BJ (cell line): ENCODE measurements around the gene ARHGAP21. TPM values are rescaled to one million over a fixed set of nuclear protein-coding genes. Genes with fewer than 3 reads are reported as not detected.

ENCODE experiments used
- CTCF ChIA-PET: fragments of 350-600 bp; formaldehyde crosslinking; extraction: SDS; loops from one replicate; lab custom pipeline; 2021; ENCODE audit warnings: antibody characterized with exemption, inconsistent platforms; lab: Yijun Ruan, JAX
- POLR2A ChIA-PET: fragments of 300-600 bp; sonication (Branson Sonifier 250); formaldehyde crosslinking; extraction: SDS; loops from one replicate; lab custom pipeline; 2021; ENCODE audit warnings: antibody characterized with exemption; lab: Charles Lee
- DNase-seq: peaks from one replicate; pipeline ENCODE4 v3.0.0-alpha.2; 2011; ENCODE audit warnings: low read depth
- H3K27me3 ChIP-seq: 2 replicates; pipeline ENCODE4 v1.6.0; 2011; ENCODE audit warnings: low read length; ENCODE audit not compliant: control insufficient read depth, insufficient read depth
- H3K36me3 ChIP-seq: 2 replicates; pipeline ENCODE4 v1.5.1; 2011; ENCODE audit warnings: low read length; ENCODE audit not compliant: control insufficient read depth, insufficient read depth
- H3K4me3 ChIP-seq: 2 replicates; pipeline ENCODE4 v1.5.1; 2011; ENCODE audit warnings: low read depth, mild to moderate bottlenecking, control low read depth, low read length
- CTCF ChIP-seq: IDR thresholded peaks from 2 replicates; pipeline ENCODE4 v1.5.1; 2011; ENCODE audit warnings: low read depth, mild to moderate bottlenecking, control low read depth, inconsistent platforms, low read length, moderate library complexity; ENCODE audit not compliant: insufficient read depth
- polyA plus RNA-seq: library from polyadenylated mRNA; depleted of rRNA; stranded (reverse); fragments of >200 nt; gene quantifications from 2 replicates; pipeline ENCODE4 v1.2.3, GENCODE V29; 2011

The ARHGAP21 gene
- polyA plus RNA-seq, 1 experiment = 75.8 TPM

GRCh38 chr10:24552346-24553016, 171.2 kb downstream of the ARHGAP21 start:
- ChIA-PET POLR2A (no interaction called here), CTCF (interaction anchor here (3.3 kb wide), 1 partner anchor 33 kb away, joined by 12 read pairs; no protein-coding TSS in a partner anchor)
- no peak for DNase-seq
- no peaks in the 10 kb centered on the region for H3K36me3 ChIP-seq
- peak; percentile 36; the same call in 1 of the 2 replicates for TF ChIP-seq CTCF
- H3K27me3 ChIP-seq = no peaks in the 10 kb centered on the region
- H3K4me3 ChIP-seq = no peak overlapping the region

- no peak for DNase-seq
- ChIA-PET CTCF (interaction anchor here (3.3 kb wide), 1 partner anchor 32 kb away, joined by 12 read pairs; no protein-coding TSS in a partner anchor), POLR2A (no interaction called here)
- H3K4me3 ChIP-seq = no peak overlapping the region
- H3K27me3 ChIP-seq = no peaks in the 10 kb centered on the region
- no peaks in the 10 kb centered on the region for H3K36me3 ChIP-seq
- TF ChIP-seq CTCF = no peak
Observed at GRCh38 chr10:24551161-24551560, 172.5 kb downstream of the ARHGAP21 start.

GRCh38 chr10:24550680-24551079, 173.0 kb downstream of the ARHGAP21 start:
- no peak overlapping the region for H3K4me3 ChIP-seq
- CTCF ChIA-PET = interaction anchor here (3.3 kb wide), 1 partner anchor 31 kb away, joined by 12 read pairs; no protein-coding TSS in a partner anchor
- H3K27me3 ChIP-seq = no peaks in the 10 kb centered on the region
- TF ChIP-seq CTCF = no peak
- DNase-seq = no peak
- H3K36me3 ChIP-seq = no peaks in the 10 kb centered on the region
- POLR2A ChIA-PET = no interaction called here

- ChIA-PET CTCF (interaction anchor here (0.6 to 1.4 kb wide), 2 partner anchors 9 to 13 kb away, joined by 3 read pairs; no protein-coding TSS in a partner anchor), POLR2A (no interaction called here)
- H3K4me3 ChIP-seq = no peak overlapping the region
- H3K27me3 ChIP-seq = no peaks in the 10 kb centered on the region
- no peak for TF ChIP-seq CTCF
- DNase-seq = no peak
- H3K36me3 ChIP-seq = no peaks in the 10 kb centered on the region
Observed at GRCh38 chr10:24545585-24545984, 178.1 kb downstream of the ARHGAP21 start.

- Histone ChIP-seq H3K27me3 (no peaks in the 10 kb centered on the region), H3K4me3 (no peak overlapping the region), H3K36me3 (no peaks in the 10 kb centered on the region)
- POLR2A ChIA-PET = no interaction called here
- no peak for TF ChIP-seq CTCF
- no peak for DNase-seq
- CTCF ChIA-PET = interaction anchor here (0.9 to 1.4 kb wide), 2 partner anchors 9 to 10 kb away, joined by 3 read pairs; no protein-coding TSS in a partner anchor
Observed at GRCh38 chr10:24544776-24545175, 178.9 kb downstream of the ARHGAP21 start.
